Measurements from ENCODE around the gene BLOC1S5.
A peak's percentile ranks its signal among the peaks of the same experiment; 100 is the strongest.
"Not testable (repeated sequence)": the region's sequence is repeated elsewhere in the genome, so short reads cannot be mapped to it uniquely, and the experiment has no call there.

BLOC1S5 gene

DNA sequence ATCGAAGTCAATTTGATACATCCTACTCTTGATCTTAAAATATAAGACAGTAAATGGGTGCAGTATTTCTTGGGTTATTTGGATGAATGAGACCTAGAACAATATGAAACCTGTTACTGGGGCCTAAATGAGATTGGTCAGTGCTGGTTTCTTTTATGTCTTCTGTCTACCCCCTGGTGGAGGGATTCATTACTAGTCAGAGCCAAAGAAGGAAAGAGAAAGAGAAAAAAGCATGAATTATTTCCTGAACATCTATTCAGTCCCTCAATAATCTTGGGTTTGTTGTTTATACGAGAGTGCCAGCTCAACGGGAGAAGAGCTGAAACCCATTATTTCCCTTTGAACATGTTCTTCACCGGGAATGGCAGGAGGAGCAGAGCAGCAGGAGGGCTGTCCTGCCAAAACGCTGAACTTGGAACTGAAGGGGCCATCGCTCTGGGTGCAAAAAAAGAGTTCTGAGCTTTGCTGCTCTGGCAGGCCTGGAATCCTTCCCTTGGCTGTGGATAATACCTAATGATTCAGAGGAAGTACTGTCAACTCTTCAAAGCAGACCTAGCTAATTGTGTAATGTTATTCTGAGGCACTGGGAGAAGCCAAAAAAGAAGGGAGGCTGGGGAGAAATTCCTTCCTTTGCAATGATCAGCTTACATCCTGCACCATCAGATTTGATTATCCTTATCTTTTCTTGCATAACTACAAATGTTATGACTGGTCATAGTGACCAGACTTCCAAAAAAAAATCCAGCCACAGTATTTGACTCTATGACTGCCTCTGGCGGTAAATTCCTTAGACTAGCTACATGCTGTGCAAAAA is 72.0 kb downstream of the BLOC1S5 start:
- no peak for DNase-seq

- no peak for DNase-seq
Observed at GRCh38 chr6:7991536-7991935, 72.7 kb downstream of the BLOC1S5 start.

DNA sequence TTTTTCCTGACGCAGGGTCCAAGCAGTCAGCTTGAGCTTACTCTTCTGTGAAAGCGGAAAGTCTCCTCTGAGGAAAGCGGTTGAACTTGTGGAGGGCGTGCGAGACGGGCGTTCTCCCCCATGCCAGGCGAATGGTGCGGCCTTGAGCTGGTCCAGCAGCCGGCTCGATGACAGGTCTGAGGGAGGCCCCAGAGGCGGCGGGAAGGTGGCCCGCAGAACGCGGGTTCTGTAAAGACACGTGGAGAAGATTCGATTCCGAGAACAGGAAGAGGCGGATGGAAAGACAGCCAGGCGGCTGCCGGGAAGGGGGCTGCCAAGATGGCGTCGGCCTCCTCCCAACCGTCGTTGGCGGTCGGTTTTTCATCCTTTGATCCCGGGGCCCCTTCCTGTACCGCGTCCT is 78.0 kb downstream of the BLOC1S5 start:
- DNase-seq: no peak

DNA sequence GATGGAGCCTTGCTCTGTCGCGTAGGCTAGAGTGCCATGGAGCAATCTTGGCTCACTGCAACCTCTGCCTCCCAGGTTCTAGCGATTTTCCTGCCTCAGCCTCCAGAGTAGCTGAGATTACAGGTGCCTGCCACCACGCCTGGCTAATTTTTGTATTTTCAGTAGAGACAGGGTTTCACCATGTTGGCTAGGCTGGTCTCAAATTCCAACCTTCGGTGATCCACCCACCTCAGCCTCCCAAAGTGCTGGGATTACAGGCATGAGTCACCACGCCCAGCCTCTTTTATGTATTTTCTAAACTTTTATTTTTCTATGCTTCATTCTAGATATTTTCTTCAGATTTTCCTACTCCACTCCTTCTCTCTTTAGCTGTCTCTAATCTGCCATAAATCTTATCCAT is 80.2 kb downstream of the BLOC1S5 start:
- DNase-seq: not testable (repeated sequence)

- DNase-seq: no peak
Observed at GRCh38 chr6:7979831-7980230, 84.4 kb downstream of the BLOC1S5 start.

- no peak for DNase-seq
Observed at GRCh38 chr6:7978736-7979135, 85.5 kb downstream of the BLOC1S5 start.

DNA sequence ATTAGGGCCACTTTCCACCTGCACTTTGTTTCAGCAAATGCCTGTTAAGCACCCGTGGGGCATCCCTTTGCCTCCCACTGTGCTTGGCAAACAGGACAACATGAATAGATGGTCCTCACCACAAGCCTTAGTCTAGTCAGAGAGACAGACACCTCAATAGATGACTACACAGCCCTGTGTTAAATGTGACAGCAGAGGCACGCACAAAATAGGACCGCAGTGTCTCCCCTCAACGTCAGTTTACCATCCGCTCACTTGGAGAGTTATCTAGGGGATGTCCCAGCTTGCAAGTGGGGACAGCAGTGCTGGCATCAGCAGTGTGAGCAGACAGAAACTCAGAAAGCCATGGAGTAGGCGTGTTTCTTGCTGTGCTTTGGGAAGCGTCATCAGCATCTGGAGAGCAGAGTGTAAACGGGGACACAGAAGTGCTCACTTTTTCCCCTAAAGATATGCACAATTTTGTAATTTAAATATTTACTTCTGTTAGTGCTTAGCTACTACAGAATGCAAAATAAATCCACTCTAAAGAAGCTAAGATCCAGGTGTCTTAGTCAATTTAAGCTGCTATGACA is 87.6 kb downstream of the BLOC1S5 start:
- no peak for DNase-seq

- DNase-seq: no peak
Observed at GRCh38 chr6:7975764-7976146, 88.4 kb downstream of the BLOC1S5 start.

DNA sequence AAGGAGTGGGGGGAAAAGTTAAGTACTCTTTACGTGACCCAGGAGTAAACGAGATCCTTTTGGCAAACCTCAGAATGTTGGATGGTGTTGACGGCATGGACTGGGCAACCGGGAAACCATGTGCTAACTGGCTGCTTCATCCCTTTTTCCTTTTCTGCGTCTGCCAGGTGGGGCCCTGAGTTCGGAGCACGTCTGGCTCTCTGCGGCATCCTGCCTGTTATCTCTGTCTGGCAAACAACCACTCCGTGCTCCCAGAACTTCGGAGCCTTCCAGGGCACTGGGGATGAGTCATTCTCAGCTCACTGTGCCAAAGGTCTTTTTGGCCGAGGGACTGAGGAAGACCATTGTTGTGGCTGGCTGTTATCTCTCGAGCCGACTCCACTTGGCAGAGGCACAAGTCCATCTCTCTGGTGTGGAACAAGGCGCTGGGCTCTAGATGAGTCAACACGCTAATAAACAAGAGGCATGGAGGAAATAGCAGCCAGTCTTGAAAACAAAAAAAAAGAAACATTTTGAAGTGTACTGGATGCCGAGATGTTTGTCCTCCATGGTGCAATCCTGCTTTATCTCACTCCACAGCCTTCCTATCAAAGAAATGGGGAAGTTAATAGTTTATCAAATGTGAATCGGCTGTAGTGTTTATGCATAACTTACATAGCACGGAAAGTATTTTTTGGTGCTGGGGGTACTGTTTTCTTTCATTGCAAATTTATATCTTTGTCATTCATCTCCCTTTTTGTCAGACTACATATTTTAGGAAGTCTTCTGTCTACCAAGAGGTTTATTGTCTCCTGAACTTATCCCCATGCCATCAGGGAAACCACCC is 89.0 kb downstream of the BLOC1S5 start:
- DNase-seq: peak; percentile 2

- no peak for DNase-seq
Observed at GRCh38 chr6:7974565-7974937, 89.6 kb downstream of the BLOC1S5 start.

DNA sequence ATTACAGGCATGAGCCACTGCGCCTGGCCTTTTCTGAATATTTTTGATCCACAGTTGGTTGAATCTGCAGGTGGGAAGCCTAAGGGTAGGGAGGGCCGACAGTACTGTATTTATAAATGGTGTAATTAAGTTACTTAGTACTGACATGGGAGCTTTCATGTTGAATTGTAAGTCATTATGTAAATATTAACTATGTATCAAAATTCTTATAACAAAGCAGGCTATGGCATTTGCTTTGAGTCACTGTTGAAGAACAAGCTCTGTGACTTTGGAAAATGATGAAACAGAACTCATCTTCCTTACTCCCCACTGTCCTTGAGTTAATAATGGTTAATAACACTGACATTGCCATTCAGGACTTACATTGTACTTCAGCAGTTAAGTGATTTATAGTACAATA is 90.6 kb downstream of the BLOC1S5 start:
- no peak for DNase-seq

- no peak for DNase-seq
Observed at GRCh38 chr6:7971499-7971898, 92.7 kb downstream of the BLOC1S5 start.

DNA sequence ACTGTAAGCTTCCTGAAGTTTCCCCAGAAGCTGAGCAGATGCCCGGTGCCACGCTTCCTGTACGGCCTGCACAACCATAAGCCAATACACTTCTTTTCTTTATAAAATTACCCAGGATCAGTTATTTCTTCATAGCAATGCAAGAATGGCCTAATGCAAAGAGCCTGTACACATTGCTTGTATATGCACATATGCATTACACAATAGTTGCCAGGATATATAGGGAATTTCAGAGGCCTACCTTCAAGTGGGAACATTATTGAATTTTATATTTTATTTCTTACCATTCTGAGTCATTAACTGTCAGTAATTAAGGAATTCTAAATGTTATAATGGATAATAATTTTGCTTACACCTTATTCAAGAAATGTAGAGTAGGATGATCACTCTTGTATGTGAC is 93.6 kb downstream of the BLOC1S5 start:
- DNase-seq: no peak

Measured in NCI-H2171 treated with DMSO at 0.1 percent for 48 hours (cell line).